Stimulated activated naive B cell treated with anti-CD40 and anti-IgM and Interleukin-4, amounts not matched to agents 10 μg/mL and 1 μg/mL and 100 μg/mL, for 72 hours (primary cell): ENCODE data around the gene THSD1.
"Not testable (repeated sequence)": the region's sequence is repeated elsewhere in the genome, so short reads cannot be mapped to it uniquely, and the experiment has no call there.

Experiments used
- ATAC-seq, 2 donors: fragments of 150-1000 bp; cut with Tn5 transposase; replicated peaks; 2 replicates each; pipeline ENCODE4 v1.10.0; 2021; ENCODE audit warnings: moderate library complexity in 1 of 2
- DNase-seq: peaks from one replicate; pipeline ENCODE4 v3.0.0; 2021
- H3K27ac Mint-ChIP-seq: one replicate; pipeline ENCODE4 v1.8.0; 2022; ENCODE audit warnings: mild to moderate bottlenecking, mixed read lengths
- H3K27me3 Mint-ChIP-seq, 2 donors: one replicate each; pipeline ENCODE4 v1.8.0; 2022; ENCODE audit warnings: mixed read lengths in 2 of 2
- H3K36me3 Mint-ChIP-seq, 2 donors: one replicate each; pipeline ENCODE4 v1.8.0; 2022; ENCODE audit warnings: mixed read lengths in 2 of 2, mild to moderate bottlenecking in 1 of 2
- H3K4me1 Mint-ChIP-seq, 2 donors: one replicate each; pipeline ENCODE4 v1.8.0; 2022; ENCODE audit warnings: mixed read lengths in 2 of 2, mild to moderate bottlenecking in 1 of 2
- H3K4me3 Mint-ChIP-seq, 2 donors: one replicate each; pipeline ENCODE4 v1.8.0; 2022; ENCODE audit warnings: mild to moderate bottlenecking in 2 of 2, mixed read lengths in 2 of 2, moderate library complexity in 1 of 2
- H3K9me3 Mint-ChIP-seq, 2 donors: one replicate each; pipeline ENCODE4 v1.8.0; 2022; ENCODE audit warnings: mixed read lengths in 2 of 2, mild to moderate bottlenecking in 1 of 2

The THSD1 gene

GRCh38 chr13:52394586-52394985, 11.4 kb downstream of the THSD1 start:
- Mint-ChIP-seq H3K4me3 (no peak overlapping the region), H3K27me3 (peaks cover 5 to 9% of the 10 kb centered on the region in 2 donors), H3K9me3 (no peaks in the 10 kb centered on the region), H3K4me1 (peaks cover 5 to 6% of the 10 kb centered on the region in 2 donors), H3K27ac (no peak overlapping the region), H3K36me3 (peaks cover 0 to 3% of the 10 kb centered on the region in 2 donors)
- ATAC-seq = no peak
- DNase-seq = no peak

DNA sequence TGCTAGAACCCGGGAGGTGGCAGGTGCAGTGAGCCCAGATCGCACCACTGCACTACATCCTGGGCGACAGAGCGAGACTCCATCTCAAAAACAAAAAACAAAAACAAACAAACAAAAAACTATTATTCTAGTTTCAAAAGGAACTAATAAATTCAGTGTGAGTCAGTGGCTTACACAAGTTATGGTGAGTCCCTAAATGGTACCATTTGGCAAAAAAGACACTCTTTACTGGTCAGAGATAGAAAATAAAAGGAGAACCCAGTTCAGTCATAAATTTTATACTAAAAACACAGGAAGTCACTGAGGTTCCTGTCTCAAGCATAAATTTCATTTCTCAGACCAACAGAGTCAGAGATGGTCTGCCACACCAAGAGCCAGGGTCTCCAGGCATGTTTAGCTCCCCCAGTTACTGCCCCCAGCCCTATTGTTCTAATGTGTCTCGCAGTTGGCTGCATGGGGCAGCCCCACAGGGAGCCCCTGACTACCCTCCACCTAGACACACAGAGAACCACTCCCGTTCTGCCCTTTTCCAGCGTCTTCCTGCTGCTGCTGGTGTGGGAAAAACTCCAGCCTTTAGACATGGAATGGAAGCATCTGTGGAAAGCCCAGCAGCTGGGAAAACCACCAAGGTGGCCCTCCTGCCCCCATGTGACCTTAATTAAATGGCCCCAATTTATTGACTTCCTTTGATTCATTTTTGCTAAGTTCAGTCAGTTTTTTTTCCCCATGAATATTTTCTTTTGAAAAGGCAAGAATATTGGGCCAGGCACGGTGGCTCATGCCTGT, 12.2 kb downstream of the THSD1 start:
- no peak overlapping the region for H3K27ac Mint-ChIP-seq
- H3K4me1 Mint-ChIP-seq = peaks cover 5 to 6% of the 10 kb centered on the region in 2 donors
- H3K9me3 Mint-ChIP-seq = no peaks in the 10 kb centered on the region
- no peak for ATAC-seq
- peaks cover 5 to 9% of the 10 kb centered on the region in 2 donors for H3K27me3 Mint-ChIP-seq
- no peak for DNase-seq
- H3K36me3 Mint-ChIP-seq = peaks cover 0 to 3% of the 10 kb centered on the region in 2 donors
- H3K4me3 Mint-ChIP-seq = no peak overlapping the region

DNA sequence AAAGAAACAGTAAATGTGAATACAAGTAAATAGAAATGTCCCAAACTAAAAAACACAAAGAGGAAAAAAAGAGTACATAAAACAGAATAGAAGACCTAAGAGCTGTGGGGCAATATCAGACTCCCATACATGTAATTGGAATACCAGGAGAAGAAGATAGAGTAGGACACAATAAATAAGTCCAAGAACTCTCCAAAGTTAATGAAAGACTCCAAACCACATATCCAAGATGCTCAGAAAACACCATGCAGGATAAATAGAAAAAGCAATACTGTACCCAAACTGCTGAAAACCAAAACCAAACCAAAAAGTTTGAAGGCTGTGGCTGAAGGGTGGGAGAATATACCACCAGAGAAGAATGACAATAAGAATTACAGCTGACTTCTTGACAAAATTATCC, 18.3 kb downstream of the THSD1 start:
- H3K9me3 Mint-ChIP-seq = no peaks in the 10 kb centered on the region

DNA sequence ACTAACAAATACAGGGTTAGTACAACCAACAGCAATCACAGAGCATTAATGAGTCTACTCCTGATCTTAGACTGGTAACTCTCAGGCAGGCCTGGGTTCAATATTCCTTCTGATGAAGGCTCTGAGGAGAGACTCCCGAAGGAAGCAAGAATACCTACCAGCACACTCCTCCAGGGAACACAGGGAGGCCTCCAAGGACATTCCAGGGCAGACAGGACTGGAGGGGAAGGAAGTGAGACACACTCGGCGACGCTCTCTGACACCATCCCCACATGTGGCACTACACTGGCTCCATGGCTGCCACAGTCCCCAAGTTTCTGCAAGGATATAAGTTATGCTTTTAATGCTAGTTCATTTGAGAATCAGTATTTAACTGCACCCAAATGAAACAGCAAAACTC, 20.1 kb downstream of the THSD1 start:
- no peak overlapping the region for H3K27ac Mint-ChIP-seq
- H3K4me1 Mint-ChIP-seq = no peaks in the 10 kb centered on the region
- DNase-seq (no peak), ATAC-seq (no peak)
- H3K4me3 Mint-ChIP-seq = no peak overlapping the region
- no peaks in the 10 kb centered on the region for H3K27me3 Mint-ChIP-seq
- no peaks in the 10 kb centered on the region for H3K9me3 Mint-ChIP-seq
- H3K36me3 Mint-ChIP-seq = no peaks in the 10 kb centered on the region

More for the DNA sequence above, 18.3 kb downstream of the THSD1 start:
- Mint-ChIP-seq H3K4me3 (no peak overlapping the region), H3K36me3 (no peaks in the 10 kb centered on the region), H3K27me3 (no peaks in the 10 kb centered on the region), H3K4me1 (no peaks in the 10 kb centered on the region), H3K27ac (no peak overlapping the region)
- ATAC-seq (no peak), DNase-seq (no peak)

DNA sequence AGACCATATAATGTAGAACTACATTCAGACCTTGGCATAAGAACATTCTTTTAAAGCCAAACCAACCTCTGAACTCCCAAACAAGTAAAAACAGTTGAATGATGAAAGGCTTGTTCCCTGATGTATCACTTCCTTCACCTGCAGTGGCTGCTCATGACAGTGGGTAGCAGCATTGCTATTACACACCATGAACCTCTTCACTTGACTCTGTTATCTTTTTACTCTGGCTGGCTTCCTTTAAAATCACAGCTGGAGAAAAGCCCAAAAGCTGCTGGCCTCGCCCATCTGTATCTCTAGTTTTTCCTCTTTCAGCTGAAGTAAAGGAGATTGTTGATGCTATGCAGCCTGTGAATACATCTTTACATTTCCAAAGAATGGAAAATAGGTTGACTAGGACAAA, 22.6 kb downstream of the THSD1 start:
- Mint-ChIP-seq H3K27me3 (no peaks in the 10 kb centered on the region), H3K4me1 (no peaks in the 10 kb centered on the region), H3K27ac (no peak overlapping the region), H3K4me3 (no peak overlapping the region), H3K36me3 (no peaks in the 10 kb centered on the region), H3K9me3 (no peaks in the 10 kb centered on the region)
- ATAC-seq (no peak), DNase-seq (no peak)

DNA sequence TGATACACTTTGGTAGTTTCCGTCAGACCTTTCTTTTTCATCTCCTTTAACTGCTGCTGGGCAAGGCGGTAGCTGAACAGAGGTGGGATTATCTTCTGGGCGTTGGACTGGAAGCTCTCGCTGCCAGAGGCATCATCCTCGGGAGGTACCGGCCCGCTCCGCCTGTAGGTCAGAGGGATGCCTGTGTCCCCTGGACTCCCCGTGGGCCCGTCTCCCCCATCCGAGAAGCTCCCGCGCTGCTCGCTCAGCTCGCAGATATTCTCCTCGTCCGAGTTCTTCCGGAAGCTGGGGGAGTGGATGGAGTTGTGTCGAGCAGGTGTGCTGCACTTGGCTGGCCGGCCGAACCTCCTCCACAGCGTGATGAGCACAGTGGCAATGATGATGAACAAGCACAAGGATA, 27.7 kb downstream of the THSD1 start:
- no peak for ATAC-seq
- H3K4me3 Mint-ChIP-seq = no peak overlapping the region
- no peak for DNase-seq
- H3K4me1 Mint-ChIP-seq = no peaks in the 10 kb centered on the region
- H3K36me3 Mint-ChIP-seq = no peaks in the 10 kb centered on the region
- H3K27ac Mint-ChIP-seq = no peak overlapping the region
- H3K27me3 Mint-ChIP-seq = no peaks in the 10 kb centered on the region
- H3K9me3 Mint-ChIP-seq = no peaks in the 10 kb centered on the region

DNA sequence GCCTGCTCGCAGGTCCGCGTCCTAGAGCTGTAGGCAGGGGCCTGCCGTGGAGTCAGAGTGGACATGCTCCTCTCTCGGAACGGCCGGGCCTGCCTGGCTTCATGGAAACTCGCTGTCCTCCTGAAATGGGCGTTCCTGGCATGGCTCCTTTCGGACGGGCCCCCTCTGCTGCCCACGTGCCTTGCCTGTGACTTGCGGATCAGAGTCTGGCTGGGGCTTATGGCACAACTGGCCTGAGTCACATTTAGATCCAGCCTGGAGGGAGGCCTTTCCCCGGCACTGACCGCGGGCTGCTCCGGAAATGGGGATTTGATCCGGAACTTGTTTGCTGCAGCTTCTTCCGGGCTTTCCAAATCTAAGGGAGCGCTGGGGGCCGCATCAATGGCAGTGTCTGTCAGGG, 28.1 kb downstream of the THSD1 start:
- no peak for DNase-seq
- no peak overlapping the region for H3K4me3 Mint-ChIP-seq
- H3K36me3 Mint-ChIP-seq = no peaks in the 10 kb centered on the region
- H3K9me3 Mint-ChIP-seq = no peaks in the 10 kb centered on the region
- ATAC-seq = no peak
- no peaks in the 10 kb centered on the region for H3K27me3 Mint-ChIP-seq
- no peaks in the 10 kb centered on the region for H3K4me1 Mint-ChIP-seq
- H3K27ac Mint-ChIP-seq = no peak overlapping the region

DNA sequence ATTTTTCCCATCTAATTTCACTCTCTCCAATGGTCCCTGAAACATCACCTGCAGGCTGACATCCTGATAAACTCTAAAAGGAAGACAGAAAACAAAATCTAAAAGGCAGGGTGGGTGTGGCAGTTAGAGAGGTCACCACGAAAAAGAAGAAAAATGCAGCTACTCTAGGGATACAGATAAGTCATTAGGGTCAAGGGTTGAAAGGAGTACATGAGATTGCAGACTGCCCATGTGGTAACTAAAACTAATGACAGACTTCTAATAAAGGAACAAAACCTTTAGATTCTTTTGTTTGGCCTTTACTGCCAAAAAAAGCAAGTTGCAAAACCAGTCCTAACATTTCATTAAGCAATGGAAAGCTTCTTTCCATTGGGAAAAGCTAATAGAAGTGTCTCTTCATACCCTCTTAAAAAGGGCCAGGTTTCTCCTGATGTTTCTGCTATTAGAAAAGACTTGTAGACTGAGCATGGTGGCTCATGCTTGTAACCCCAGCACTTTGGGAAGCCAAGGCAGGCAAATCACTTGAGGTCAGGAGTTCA, 31.0 kb downstream of the THSD1 start:
- Mint-ChIP-seq H3K4me1 (no peaks in the 10 kb centered on the region), H3K4me3 (no peak overlapping the region), H3K9me3 (no peaks in the 10 kb centered on the region), H3K27ac (no peak overlapping the region), H3K27me3 (no peaks in the 10 kb centered on the region), H3K36me3 (no peaks in the 10 kb centered on the region)
- no peak for ATAC-seq
- DNase-seq = no peak

DNA sequence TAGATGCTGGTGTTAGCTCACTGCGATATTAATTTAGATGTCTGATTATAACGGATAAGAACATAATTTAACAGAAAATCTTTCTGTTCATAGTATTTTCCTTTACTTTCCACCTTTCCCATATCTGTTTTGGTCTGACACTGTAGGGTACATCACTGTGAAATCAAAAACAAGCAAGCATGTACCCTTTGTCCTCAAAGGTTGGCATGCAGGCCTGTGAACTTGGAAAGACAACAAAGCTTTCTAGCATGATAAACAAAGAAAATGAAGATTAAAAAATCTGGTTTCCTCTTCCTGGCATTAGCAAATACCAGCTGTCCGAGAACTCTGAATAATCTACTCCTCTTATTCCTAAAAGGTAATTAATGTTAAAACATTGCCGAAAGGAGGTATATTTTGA, 31.6 kb downstream of the THSD1 start:
- H3K27me3 Mint-ChIP-seq = no peaks in the 10 kb centered on the region
- H3K9me3 Mint-ChIP-seq = no peaks in the 10 kb centered on the region
- H3K4me1 Mint-ChIP-seq = no peaks in the 10 kb centered on the region
- H3K4me3 Mint-ChIP-seq = no peak overlapping the region
- H3K27ac Mint-ChIP-seq = no peak overlapping the region
- ATAC-seq = no peak
- H3K36me3 Mint-ChIP-seq = no peaks in the 10 kb centered on the region
- no peak for DNase-seq

- not testable (repeated sequence) for H3K4me1 Mint-ChIP-seq, ATAC-seq, H3K27ac Mint-ChIP-seq, DNase-seq, H3K9me3 Mint-ChIP-seq, H3K4me3 Mint-ChIP-seq, H3K36me3 Mint-ChIP-seq, H3K27me3 Mint-ChIP-seq
These were observed 32.7 kb downstream of the THSD1 start for GRCh38 chr13:52373277-52373676.

DNA sequence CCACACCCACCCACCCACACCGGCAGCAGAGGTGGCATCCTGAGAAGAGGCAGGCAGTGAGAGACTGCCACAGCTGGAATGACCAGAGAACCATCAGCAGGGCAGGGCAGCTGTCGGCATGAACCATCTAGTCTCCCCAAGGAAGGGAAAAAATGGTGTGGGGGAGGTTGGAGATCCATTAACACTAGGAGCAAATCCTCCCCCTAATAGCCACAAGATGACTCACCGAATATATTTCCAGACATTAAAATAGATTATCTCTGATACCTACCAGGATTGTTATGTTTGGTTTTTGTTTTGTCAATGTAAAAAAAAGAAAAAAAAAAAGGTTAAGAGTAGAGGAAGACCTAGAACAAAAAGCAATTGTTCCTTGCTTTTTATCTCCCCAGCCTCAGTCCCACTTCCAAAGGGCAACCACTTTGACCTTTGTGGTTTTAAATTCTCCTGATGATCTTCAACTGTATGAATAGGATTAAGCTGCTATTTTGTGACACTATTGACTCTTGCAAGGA, 34.2 kb downstream of the THSD1 start:
- Mint-ChIP-seq H3K9me3 (no peaks in the 10 kb centered on the region), H3K4me3 (no peak overlapping the region), H3K4me1 (no peaks in the 10 kb centered on the region), H3K36me3 (no peaks in the 10 kb centered on the region), H3K27ac (no peak overlapping the region), H3K27me3 (no peaks in the 10 kb centered on the region)
- ATAC-seq (no peak), DNase-seq (no peak)

GRCh38 chr13:52366291-52366690, 39.7 kb downstream of the THSD1 start:
- H3K36me3 Mint-ChIP-seq = no peaks in the 10 kb centered on the region

DNA sequence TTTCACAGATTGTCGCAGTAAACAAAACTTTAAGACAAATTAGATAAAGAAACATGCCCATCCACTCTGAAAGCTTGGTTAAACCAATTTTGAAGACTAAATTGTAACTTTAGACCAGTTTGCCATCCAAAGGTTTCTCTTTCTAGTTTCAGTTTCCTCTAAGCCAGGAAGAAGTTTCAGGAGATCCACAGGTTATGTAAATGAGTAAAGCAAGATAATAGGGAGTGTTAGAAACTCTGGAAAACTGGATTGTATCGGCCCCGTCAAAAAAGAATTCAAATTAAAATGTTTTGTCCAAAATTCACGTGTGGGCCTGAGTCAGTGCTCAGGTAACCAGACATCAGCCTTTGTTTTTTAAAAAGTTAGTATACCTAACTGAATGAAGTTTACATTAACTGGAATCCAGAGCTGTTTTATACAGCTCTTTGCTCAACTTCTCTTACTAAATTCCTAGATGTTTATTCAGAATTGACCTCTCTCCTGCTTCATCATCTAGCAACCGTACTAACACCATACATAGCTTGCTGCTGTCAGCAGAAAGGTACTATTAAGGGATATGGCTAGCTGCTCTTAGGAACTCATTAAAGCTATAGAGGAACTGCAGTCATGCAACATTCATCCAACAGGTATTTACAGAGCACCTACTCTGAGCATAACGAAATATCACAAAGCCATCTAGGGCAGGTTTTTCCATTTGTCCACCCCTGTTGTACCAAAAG, 43.6 kb downstream of the THSD1 start:
- not testable (repeated sequence) for H3K4me1 Mint-ChIP-seq, H3K9me3 Mint-ChIP-seq, H3K4me3 Mint-ChIP-seq, DNase-seq, ATAC-seq, H3K27ac Mint-ChIP-seq, H3K36me3 Mint-ChIP-seq
- H3K27me3 Mint-ChIP-seq = peaks cover 4 to 21% of the 10 kb centered on the region in 2 donors

More at GRCh38 chr13:52366291-52366690, 39.7 kb downstream of the THSD1 start:
- H3K4me3 Mint-ChIP-seq = no peak overlapping the region
- H3K27ac Mint-ChIP-seq = no peak overlapping the region
- DNase-seq = no peak
- no peaks in the 10 kb centered on the region for H3K4me1 Mint-ChIP-seq
- no peak for ATAC-seq
- no peaks in the 10 kb centered on the region for H3K9me3 Mint-ChIP-seq
- H3K27me3 Mint-ChIP-seq = peaks cover 4 to 16% of the 10 kb centered on the region in 2 donors

GRCh38 chr13:52361225-52361624, 44.7 kb downstream of the THSD1 start:
- Mint-ChIP-seq H3K4me1 (no peaks in the 10 kb centered on the region), H3K36me3 (no peaks in the 10 kb centered on the region), H3K27ac (no peak overlapping the region), H3K27me3 (peaks cover 8 to 27% of the 10 kb centered on the region in 2 donors), H3K9me3 (no peaks in the 10 kb centered on the region), H3K4me3 (no peak overlapping the region)
- no peak for DNase-seq
- ATAC-seq = no peak

DNA sequence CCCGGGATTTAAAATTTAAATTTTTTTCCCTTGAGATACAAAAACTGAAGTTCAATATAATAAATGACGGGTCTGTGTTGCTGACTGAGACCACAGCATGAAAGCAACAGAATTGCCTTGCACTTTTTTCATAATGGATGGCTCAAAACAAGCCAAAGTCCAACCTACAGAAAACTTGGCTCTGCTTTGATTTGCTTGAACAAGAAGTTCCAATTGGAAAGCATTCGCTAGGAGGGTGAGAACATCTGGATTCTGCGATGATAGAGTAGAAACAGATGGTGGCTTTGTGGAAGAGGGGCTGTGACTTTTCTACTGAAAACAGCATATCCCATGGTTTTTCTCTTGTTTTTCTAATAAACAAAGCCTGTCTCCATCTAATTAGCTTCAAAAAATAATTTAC, 46.4 kb downstream of the THSD1 start:
- H3K4me3 Mint-ChIP-seq = no peak overlapping the region
- ATAC-seq = no peak
- DNase-seq = no peak
- H3K4me1 Mint-ChIP-seq = no peaks in the 10 kb centered on the region
- peaks cover 11 to 21% of the 10 kb centered on the region in 2 donors for H3K27me3 Mint-ChIP-seq
- no peaks in the 10 kb centered on the region for H3K9me3 Mint-ChIP-seq
- H3K36me3 Mint-ChIP-seq = no peaks in the 10 kb centered on the region
- no peak overlapping the region for H3K27ac Mint-ChIP-seq
